Neural progenitor cell (in vitro differentiated cells): ENCODE measurements around the gene RUVBL1.

ENCODE experiments used
- EZH2 ChIP-seq: fragments of 200-600 bp; sonication (generic); IDR thresholded peaks from 2 replicates; pipeline ENCODE4 v1.6.1; 2017; ENCODE audit warnings: antibody characterized with exemption, mild to moderate bottlenecking, moderate library complexity
- EZH2phosphoT487 ChIP-seq: fragments of 200-600 bp; sonication (generic); IDR thresholded peaks from 2 replicates; pipeline ENCODE4 v1.6.1; 2017; ENCODE audit warnings: antibody characterized with exemption
- TF ChIP-seq, protein P1 (sequence below): fragments of 200-600 bp; sonication (generic); IDR thresholded peaks from 2 replicates; pipeline ENCODE4 v1.5.1; 2017; ENCODE audit warnings: antibody characterized with exemption, mild to moderate bottlenecking

DNA sequence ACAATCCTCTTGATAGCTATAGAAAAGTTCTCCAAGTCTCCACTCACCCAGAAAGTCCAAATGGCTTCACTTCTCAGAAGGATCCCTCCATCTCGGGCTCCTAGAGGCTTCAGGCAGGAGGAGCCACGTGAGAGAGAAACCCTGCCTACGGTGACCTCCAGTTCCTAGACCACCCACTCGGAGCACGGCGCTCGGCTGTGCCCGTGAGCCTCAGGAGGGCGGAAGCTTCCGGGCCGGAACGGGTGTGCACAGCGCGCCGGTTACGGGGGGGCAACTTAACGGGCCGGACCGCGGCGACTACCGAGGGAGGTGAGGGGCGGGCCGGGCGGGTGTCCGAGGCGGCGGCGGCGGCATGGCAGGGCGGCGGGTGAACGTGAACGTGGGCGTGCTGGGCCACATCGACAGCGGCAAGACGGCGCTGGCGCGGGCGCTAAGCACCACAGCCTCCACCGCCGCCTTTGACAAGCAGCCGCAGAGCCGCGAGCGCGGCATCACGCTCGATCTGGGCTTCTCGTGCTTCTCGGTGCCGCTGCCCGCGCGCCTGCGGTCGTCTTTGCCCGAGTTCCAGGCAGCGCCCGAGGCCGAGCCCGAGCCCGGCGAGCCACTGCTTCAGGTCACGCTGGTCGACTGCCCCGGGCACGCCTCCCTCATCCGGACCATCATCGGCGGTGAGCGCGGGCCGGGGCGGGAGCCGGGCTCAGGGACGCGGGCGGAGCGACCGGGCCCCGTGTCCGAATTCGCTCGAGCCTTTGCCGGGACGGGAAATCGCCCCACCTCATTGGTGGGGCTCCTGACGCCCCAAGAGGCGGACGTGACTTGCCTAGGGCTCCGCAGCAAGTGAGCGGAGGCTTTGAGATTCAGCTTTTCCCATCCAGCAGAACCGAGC, 29.8 kb upstream of the RUVBL1 start, which contains the start of gene EEFSEC:
- peak; percentile 43 for TF ChIP-seq EZH2phosphoT487
- TF ChIP-seq, protein P1, sequence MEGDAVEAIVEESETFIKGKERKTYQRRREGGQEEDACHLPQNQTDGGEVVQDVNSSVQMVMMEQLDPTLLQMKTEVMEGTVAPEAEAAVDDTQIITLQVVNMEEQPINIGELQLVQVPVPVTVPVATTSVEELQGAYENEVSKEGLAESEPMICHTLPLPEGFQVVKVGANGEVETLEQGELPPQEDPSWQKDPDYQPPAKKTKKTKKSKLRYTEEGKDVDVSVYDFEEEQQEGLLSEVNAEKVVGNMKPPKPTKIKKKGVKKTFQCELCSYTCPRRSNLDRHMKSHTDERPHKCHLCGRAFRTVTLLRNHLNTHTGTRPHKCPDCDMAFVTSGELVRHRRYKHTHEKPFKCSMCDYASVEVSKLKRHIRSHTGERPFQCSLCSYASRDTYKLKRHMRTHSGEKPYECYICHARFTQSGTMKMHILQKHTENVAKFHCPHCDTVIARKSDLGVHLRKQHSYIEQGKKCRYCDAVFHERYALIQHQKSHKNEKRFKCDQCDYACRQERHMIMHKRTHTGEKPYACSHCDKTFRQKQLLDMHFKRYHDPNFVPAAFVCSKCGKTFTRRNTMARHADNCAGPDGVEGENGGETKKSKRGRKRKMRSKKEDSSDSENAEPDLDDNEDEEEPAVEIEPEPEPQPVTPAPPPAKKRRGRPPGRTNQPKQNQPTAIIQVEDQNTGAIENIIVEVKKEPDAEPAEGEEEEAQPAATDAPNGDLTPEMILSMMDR, result no peak
- TF ChIP-seq EZH2, result peak; percentile 58
